IMR-90 (cell line): ENCODE results near the gene CNOT2. TPM values are rescaled to one million over a fixed set of nuclear protein-coding genes. Genes with fewer than 3 reads are reported as not detected.

Source experiments
- ATAC-seq: fragments of 200-7000 bp; cut with Tn5 transposase; 2 replicates; pipeline ENCODE4 v1.9.1; 2020; ENCODE audit warnings: low read depth, mild to moderate bottlenecking, moderate library complexity
- BruUV-seq: library from RNA; stranded (reverse); fragments of 400-500 nt; replicated peaks from 2 replicates; lab custom pipeline; 2021; lab: Mats Ljungman, UMichigan
- CTCF ChIA-PET: fragments of 300-600 bp; formaldehyde crosslinking; extraction: SDS; loops from one replicate; lab custom pipeline; 2021; ENCODE audit warnings: antibody characterized with exemption; lab: Yijun Ruan, JAX
- POLR2A ChIA-PET: fragments of 300-600 bp; sonication (Branson Sonifier 250); formaldehyde crosslinking; loops from one replicate; lab custom pipeline; 2022; ENCODE audit warnings: antibody characterized with exemption; ENCODE audit not compliant: unreplicated experiment; lab: Charles Lee
- DNase-seq: peaks from one replicate; pipeline ENCODE4 v3.0.0; 2013
- H2AFZ ChIP-seq: replicated peaks from 2 replicates; pipeline ENCODE3; 2013; ENCODE audit warnings: low read length, mild to moderate bottlenecking; ENCODE audit not compliant: poor library complexity
- H2AK5ac ChIP-seq: 2 replicates; pipeline ENCODE4 v1.6.1; 2013; ENCODE audit warnings: low read depth, low read length, inconsistent platforms
- H2AK9ac ChIP-seq: replicated peaks from 2 replicates; pipeline ENCODE3; 2013; ENCODE audit warnings: mild to moderate bottlenecking, low read depth, low read length, moderate library complexity; ENCODE audit not compliant: poor library complexity
- H2BK120ac ChIP-seq: 2 replicates; pipeline ENCODE4 v1.6.1; 2013; ENCODE audit warnings: low read depth, low read length, inconsistent platforms
- H2BK15ac ChIP-seq: 3 replicates; pipeline ENCODE4 v1.6.1; 2013; ENCODE audit warnings: low read depth, low read length, inconsistent platforms
- H2BK20ac ChIP-seq: 2 replicates; pipeline ENCODE4 v1.6.1; 2013; ENCODE audit warnings: low read depth, mild to moderate bottlenecking, inconsistent platforms, low read length, moderate library complexity
- H2BK5ac ChIP-seq: 2 replicates; pipeline ENCODE4 v1.6.1; 2013; ENCODE audit warnings: mild to moderate bottlenecking, low read depth, low read length, inconsistent platforms; ENCODE audit not compliant: poor library complexity, severe bottlenecking
- H3K14ac ChIP-seq: replicated peaks from 2 replicates; pipeline ENCODE4 v1.6.1; 2013; ENCODE audit warnings: low read depth, low read length, inconsistent platforms
- H3K18ac ChIP-seq: 2 replicates; pipeline ENCODE4 v1.6.1; 2013; ENCODE audit warnings: low read depth, low read length, control low read depth
- H3K23ac ChIP-seq: 2 replicates; pipeline ENCODE4 v1.6.1; 2013; ENCODE audit warnings: low read depth, low read length, inconsistent platforms
- H3K27ac ChIP-seq: 2 replicates; pipeline ENCODE4 v1.5.1; 2013; ENCODE audit warnings: mild to moderate bottlenecking, control low read depth, low read length; ENCODE audit not compliant: insufficient read depth
- H3K27me3 ChIP-seq: 2 replicates; pipeline ENCODE4 v1.6.1; 2013; ENCODE audit warnings: low read length; ENCODE audit not compliant: control insufficient read depth, insufficient read depth
- H3K36me3 ChIP-seq: 2 replicates; pipeline ENCODE4 v1.6.1; 2013; ENCODE audit warnings: low read length, mixed read lengths; ENCODE audit not compliant: control insufficient read depth, insufficient read depth
- H3K4ac ChIP-seq: 2 replicates; pipeline ENCODE4 v1.6.1; 2013; ENCODE audit warnings: low read depth, low read length, inconsistent platforms
- H3K4me1 ChIP-seq: 2 replicates; pipeline ENCODE4 v1.6.1; 2013; ENCODE audit warnings: low read length, mixed read lengths; ENCODE audit not compliant: control insufficient read depth, insufficient read depth
- H3K4me2 ChIP-seq: 2 replicates; pipeline ENCODE4 v1.6.1; 2013; ENCODE audit warnings: low read depth, mild to moderate bottlenecking, control low read depth, low read length, moderate library complexity
- H3K4me3 ChIP-seq: 2 replicates; pipeline ENCODE4 v1.5.1; 2013; ENCODE audit warnings: low read depth, mild to moderate bottlenecking, control low read depth, low read length, moderate library complexity; ENCODE audit not compliant: insufficient read depth
- H3K56ac ChIP-seq: 2 replicates; pipeline ENCODE4 v1.6.1; 2013; ENCODE audit warnings: low read length, inconsistent platforms; ENCODE audit not compliant: insufficient read depth; ENCODE audit errors: extremely low read depth
- H3K79me1 ChIP-seq, 2 experiments: 2 replicates each; pipeline ENCODE4 v1.6.1; 2013; ENCODE audit warnings: low read length in 2 of 2, inconsistent platforms in 1 of 2, low read depth in 1 of 2
- H3K9ac ChIP-seq: 2 replicates; pipeline ENCODE4 v1.6.1; 2013; ENCODE audit warnings: low read depth, low read length, control low read depth
- H3K9me1 ChIP-seq: 2 replicates; pipeline ENCODE4 v1.6.1; 2013; ENCODE audit warnings: low read length, inconsistent platforms; ENCODE audit not compliant: insufficient read depth
- H3K9me3 ChIP-seq: 2 replicates; pipeline ENCODE4 v1.6.1; 2013; ENCODE audit warnings: low read length; ENCODE audit not compliant: control insufficient read depth, insufficient read depth
- H4K20me1 ChIP-seq: 2 replicates; pipeline ENCODE4 v1.6.1; 2013; ENCODE audit warnings: low read length, inconsistent platforms; ENCODE audit not compliant: insufficient read depth
- H4K5ac ChIP-seq: 2 replicates; pipeline ENCODE4 v1.6.1; 2013; ENCODE audit warnings: mild to moderate bottlenecking, low read depth, low read length, control low read depth
- H4K8ac ChIP-seq, 2 experiments: 2 replicates each; pipeline ENCODE4 v1.6.1; 2013; ENCODE audit warnings: low read depth in 2 of 2, low read length in 2 of 2, control low read depth in 1 of 2, inconsistent platforms in 1 of 2
- H4K91ac ChIP-seq: 2 replicates; pipeline ENCODE4 v1.6.1; 2013; ENCODE audit warnings: low read depth, low read length, inconsistent platforms; ENCODE audit not compliant: insufficient read depth
- FOS ChIP-seq: fragments of 150-350 bp; IDR thresholded peaks from 2 replicates; pipeline ENCODE4 v1.6.1; 2016; ENCODE audit warnings: low read depth, low read length
- WGBS, 2 experiments: methylation state at CpG; one replicate each; pipeline versions ENCODE4 v1.1.5 to v1.1.7; 2013; ENCODE audit warnings: missing lambda C conversion rate in 2 of 2; ENCODE audit not compliant: insufficient read length in 1 of 2; ENCODE audit errors: extremely low coverage in 2 of 2; 5-methylcytosine and 5-hydroxymethylcytosine counted together
- dilution Hi-C: fragments of 300-500 bp; cut with HindIII; formaldehyde crosslinking; loops from one replicate; pipeline ENCODE4 v1.14.3; 2018; ENCODE audit warnings: low sequenced_read_pairs; ENCODE audit not compliant: unreplicated experiment
- in situ Hi-C: fragments of 300-500 bp; cut with MboI; formaldehyde crosslinking; loops from 3 replicates; pipeline ENCODE4 v1.14.3; 2019; ENCODE audit warnings: low sequenced_read_pairs, inconsistent platforms, mixed read lengths
- intact Hi-C: fragments of 100-400 bp; cut with micrococcal nuclease; formaldehyde crosslinking; loops from 2 replicates; pipeline ENCODE4 v1.10.0; 2022
- polyA plus RNA-seq, 3 experiments: library from polyadenylated mRNA; depleted of rRNA; stranded (reverse); fragments of >200 nt; gene quantifications; 2 replicates each; pipeline ENCODE4 v1.2.3, GENCODE V29; 2012; ENCODE audit warnings: low replicate concordance in 1 of 3
- total RNA-seq: library from RNA; depleted of rRNA; stranded (reverse); fragments of >200 nt; gene quantifications from 2 replicates; pipeline ENCODE4 v1.2.3, GENCODE V29; 2012
- TF ChIP-seq, protein P1 (sequence below): conservative IDR thresholded peaks from 2 replicates; pipeline ENCODE4 v1.5.1; 2012; ENCODE audit warnings: mild to moderate bottlenecking, low read depth, low read length, improper control_type of control experiment

CNOT2 gene
- total and polyA plus RNA-seq, 2 of the 4 experiments (the other 2 are of a cell fraction): 63.4 to 159 TPM

GRCh38 chr12:70249903-70250302 lies 6.7 kb downstream of the CNOT2 start:
- Histone ChIP-seq H3K4me2 (peak overlapping the region; percentile 28), H2AK5ac (no peak overlapping the region), H4K91ac (no peak overlapping the region), H3K4me3 (no peak overlapping the region), H3K36me3 (no peaks in the 10 kb centered on the region), H3K14ac (no peak overlapping the region), H3K4ac (no peak overlapping the region), H2BK120ac (no peak overlapping the region), H2AK9ac (no peak overlapping the region), H3K56ac (no peak overlapping the region), H4K5ac (no peak overlapping the region), H3K79me1 (peaks cover 8 to 34% of the 10 kb centered on the region in 2 experiments; a peak in 3 of 4 replicates), H2BK20ac (no peak overlapping the region), H4K20me1 (peaks cover 71% of the 10 kb centered on the region), H3K27ac (no peak overlapping the region), H3K18ac (no peak overlapping the region), H3K9me3 (no peaks in the 10 kb centered on the region), H3K4me1 (peaks cover 11% of the 10 kb centered on the region), H4K8ac (no peak overlapping the region), H3K9me1 (peaks cover 3% of the 10 kb centered on the region; the same call in 1 of the 2 replicates), H2AFZ (no peak overlapping the region), H3K23ac (no peak overlapping the region), H2BK5ac (no peak overlapping the region), H3K27me3 (no peaks in the 10 kb centered on the region), H2BK15ac (no peak overlapping the region), H3K9ac (no peak overlapping the region)
- no TSS peak for BruUV-seq
- intact Hi-C loops: loop anchor here (10.0 kb wide), 1 partner anchor 475 kb away; no protein-coding TSS in a partner anchor
- dilution Hi-C loops: no loop called here
- ChIA-PET POLR2A (no interaction called here), CTCF (no interaction called here)
- 0 out of 2 replicates have a peak, but pooled peaks have one; percentile 12 for ATAC-seq
- WGBS, 2 experiments: no CpG with 5 or more reads among the region's 2 CpGs
- in situ Hi-C loops: no loop called here
- TF ChIP-seq, protein P1, sequence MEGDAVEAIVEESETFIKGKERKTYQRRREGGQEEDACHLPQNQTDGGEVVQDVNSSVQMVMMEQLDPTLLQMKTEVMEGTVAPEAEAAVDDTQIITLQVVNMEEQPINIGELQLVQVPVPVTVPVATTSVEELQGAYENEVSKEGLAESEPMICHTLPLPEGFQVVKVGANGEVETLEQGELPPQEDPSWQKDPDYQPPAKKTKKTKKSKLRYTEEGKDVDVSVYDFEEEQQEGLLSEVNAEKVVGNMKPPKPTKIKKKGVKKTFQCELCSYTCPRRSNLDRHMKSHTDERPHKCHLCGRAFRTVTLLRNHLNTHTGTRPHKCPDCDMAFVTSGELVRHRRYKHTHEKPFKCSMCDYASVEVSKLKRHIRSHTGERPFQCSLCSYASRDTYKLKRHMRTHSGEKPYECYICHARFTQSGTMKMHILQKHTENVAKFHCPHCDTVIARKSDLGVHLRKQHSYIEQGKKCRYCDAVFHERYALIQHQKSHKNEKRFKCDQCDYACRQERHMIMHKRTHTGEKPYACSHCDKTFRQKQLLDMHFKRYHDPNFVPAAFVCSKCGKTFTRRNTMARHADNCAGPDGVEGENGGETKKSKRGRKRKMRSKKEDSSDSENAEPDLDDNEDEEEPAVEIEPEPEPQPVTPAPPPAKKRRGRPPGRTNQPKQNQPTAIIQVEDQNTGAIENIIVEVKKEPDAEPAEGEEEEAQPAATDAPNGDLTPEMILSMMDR: no peak
- TF ChIP-seq FOS: 0 out of 2 replicates have a peak, but pooled peaks have one; percentile 13
- DNase-seq: peak; percentile 55
